Gastroesophageal sphincter (tissue), 4 donors: ENCODE data around the gene MUS81. TPM values are rescaled to one million over a fixed set of nuclear protein-coding genes. Genes with fewer than 3 reads are reported as not detected.

Source experiments
- ATAC-seq: fragments of 150-250 bp; one replicate; pipeline ENCODE4 v1.9.1; 2016; ENCODE audit warnings: mild to moderate bottlenecking, moderate library complexity
- H3K27ac ChIP-seq, 4 donors: fragments of 200-600 bp; sonication (generic) in 3 of 4; 1 replicate in 3 of 4; 2 replicates in 1 of 4; pipeline ENCODE4 v1.5.1; 2016 to 2019
- H3K27me3 ChIP-seq: fragments of 200-600 bp; sonication (generic); one replicate; pipeline ENCODE4 v1.5.1; 2019
- H3K36me3 ChIP-seq, 2 donors: fragments of 200-600 bp; sonication (generic); one replicate each; pipeline ENCODE4 v1.5.1; 2019; ENCODE audit warnings: control low read depth in 1 of 2
- H3K4me1 ChIP-seq, 3 donors: fragments of 200-600 bp; sonication (generic); 1 replicate in 2 of 3; 2 replicates in 1 of 3; pipeline ENCODE4 v1.5.1; 2016 to 2019; ENCODE audit warnings: control low read depth in 2 of 3
- H3K4me3 ChIP-seq, 2 donors: fragments of 200-600 bp; sonication (generic); one replicate each; pipeline ENCODE4 v1.5.1; 2019; ENCODE audit warnings: mild to moderate bottlenecking in 1 of 2, moderate library complexity in 1 of 2
- H3K9me3 ChIP-seq, 3 donors: fragments of 200-600 bp; sonication (generic); one replicate each; pipeline ENCODE4 v1.5.1; 2017 to 2019; ENCODE audit warnings: control low read depth in 2 of 3
- EP300 ChIP-seq: sonication (generic); formaldehyde crosslinking; IDR thresholded peaks from one replicate; pipeline ENCODE4 v1.6.1; 2017; ENCODE audit warnings: antibody characterized with exemption, mild to moderate bottlenecking
- POLR2A ChIP-seq, 2 donors: fragments of 450-650 bp; IDR thresholded peaks; one replicate each; pipeline ENCODE4 v1.6.1; 2017; ENCODE audit warnings: antibody characterized with exemption in 2 of 2, mild to moderate bottlenecking in 2 of 2, moderate library complexity in 1 of 2
- POLR2AphosphoS5 ChIP-seq: sonication (generic); formaldehyde crosslinking; IDR thresholded peaks from one replicate; pipeline ENCODE4 v1.6.1; 2017; ENCODE audit warnings: antibody characterized with exemption
- WGBS, 2 donors: methylation state at CpG; one replicate each; pipeline ENCODE4 v1.1.5; 2018; ENCODE audit warnings: low coverage in 1 of 2; 5-methylcytosine and 5-hydroxymethylcytosine counted together
- total RNA-seq, 4 donors: library from RNA; depleted of rRNA; stranded (reverse); fragments of >200 nt; gene quantifications; one replicate each; pipeline ENCODE4 v1.1.0, GENCODE V29; 2016
- TF ChIP-seq, protein P1 (sequence below), 4 experiments: fragments of 200-600 bp in 2 of 4; fragments of 450-650 bp in 2 of 4; sonication (generic) in 1 of 4; IDR thresholded peaks; one replicate each; pipeline ENCODE4 v1.5.1; 2017 to 2019; ENCODE audit warnings: antibody characterized with exemption in 4 of 4, mild to moderate bottlenecking in 2 of 4, moderate library complexity in 2 of 4

MUS81 gene
- total RNA-seq, 4 donors from 2014 or later = 37.2 to 71.7 (median 60.8) TPM

DNA sequence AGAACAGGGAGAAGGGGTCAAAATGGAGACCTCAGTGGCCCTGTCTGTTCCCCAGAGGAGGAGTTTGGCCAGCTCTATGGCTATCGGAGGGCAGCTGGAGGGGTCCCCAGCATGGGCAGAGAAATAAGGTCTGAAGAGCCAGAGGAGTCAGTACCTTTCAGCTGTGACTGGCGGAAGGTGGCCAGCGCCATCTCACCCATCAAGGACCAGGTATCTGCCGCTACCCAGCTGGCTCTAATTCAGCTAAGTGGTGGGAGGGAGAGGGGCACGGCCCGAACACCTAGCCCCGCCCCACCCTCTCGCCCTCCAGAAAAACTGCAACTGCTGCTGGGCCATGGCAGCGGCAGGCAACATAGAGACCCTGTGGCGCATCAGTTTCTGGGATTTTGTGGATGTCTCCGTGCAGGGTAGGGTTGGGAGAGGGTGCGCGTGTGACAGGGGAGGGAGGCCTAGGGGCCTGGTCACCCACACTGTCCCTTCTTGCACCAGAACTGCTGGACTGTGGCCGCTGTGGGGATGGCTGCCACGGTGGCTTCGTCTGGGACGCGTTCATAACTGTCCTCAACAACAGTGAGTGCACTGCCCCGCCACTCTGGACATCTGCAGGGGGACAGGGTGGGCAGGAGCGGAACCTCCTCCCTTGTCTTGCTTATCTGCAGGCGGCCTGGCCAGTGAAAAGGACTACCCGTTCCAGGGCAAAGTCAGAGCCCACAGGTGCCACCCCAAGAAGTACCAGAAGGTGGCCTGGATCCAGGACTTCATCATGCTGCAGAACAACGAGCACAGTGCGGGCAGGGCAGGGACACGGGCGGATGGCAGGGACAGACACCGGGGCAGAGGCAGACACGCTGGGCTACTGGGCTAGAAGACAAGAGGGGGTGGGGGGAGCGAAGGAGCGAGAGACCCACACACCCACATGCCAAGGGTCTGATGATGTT lies 22.2 kb downstream of the MUS81 start:
- H3K9me3 ChIP-seq = no peaks in the 10 kb centered on the region
- H3K36me3 ChIP-seq = peaks cover 0 to 49% of the 10 kb centered on the region in 2 donors
- H3K27me3 ChIP-seq = no peaks in the 10 kb centered on the region
- peaks cover 0 to 25% (median 10%) of the 10 kb centered on the region in 3 donors for H3K4me1 ChIP-seq
- H3K4me3 ChIP-seq = no peak overlapping the region
- TF ChIP-seq POLR2A (IDR thresholded peaks at IDR 0.05) = no peak
- TF ChIP-seq, protein P1, sequence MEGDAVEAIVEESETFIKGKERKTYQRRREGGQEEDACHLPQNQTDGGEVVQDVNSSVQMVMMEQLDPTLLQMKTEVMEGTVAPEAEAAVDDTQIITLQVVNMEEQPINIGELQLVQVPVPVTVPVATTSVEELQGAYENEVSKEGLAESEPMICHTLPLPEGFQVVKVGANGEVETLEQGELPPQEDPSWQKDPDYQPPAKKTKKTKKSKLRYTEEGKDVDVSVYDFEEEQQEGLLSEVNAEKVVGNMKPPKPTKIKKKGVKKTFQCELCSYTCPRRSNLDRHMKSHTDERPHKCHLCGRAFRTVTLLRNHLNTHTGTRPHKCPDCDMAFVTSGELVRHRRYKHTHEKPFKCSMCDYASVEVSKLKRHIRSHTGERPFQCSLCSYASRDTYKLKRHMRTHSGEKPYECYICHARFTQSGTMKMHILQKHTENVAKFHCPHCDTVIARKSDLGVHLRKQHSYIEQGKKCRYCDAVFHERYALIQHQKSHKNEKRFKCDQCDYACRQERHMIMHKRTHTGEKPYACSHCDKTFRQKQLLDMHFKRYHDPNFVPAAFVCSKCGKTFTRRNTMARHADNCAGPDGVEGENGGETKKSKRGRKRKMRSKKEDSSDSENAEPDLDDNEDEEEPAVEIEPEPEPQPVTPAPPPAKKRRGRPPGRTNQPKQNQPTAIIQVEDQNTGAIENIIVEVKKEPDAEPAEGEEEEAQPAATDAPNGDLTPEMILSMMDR (IDR thresholded peaks at IDR 0.05) = no peak
- no peak for TF ChIP-seq POLR2AphosphoS5
- TF ChIP-seq EP300 = no peak
- 93% methylated on average over 5 to 8 of the region's 30 CpGs for WGBS, 2 donors
- no peak for ATAC-seq
- no peak overlapping the region for H3K27ac ChIP-seq

DNA sequence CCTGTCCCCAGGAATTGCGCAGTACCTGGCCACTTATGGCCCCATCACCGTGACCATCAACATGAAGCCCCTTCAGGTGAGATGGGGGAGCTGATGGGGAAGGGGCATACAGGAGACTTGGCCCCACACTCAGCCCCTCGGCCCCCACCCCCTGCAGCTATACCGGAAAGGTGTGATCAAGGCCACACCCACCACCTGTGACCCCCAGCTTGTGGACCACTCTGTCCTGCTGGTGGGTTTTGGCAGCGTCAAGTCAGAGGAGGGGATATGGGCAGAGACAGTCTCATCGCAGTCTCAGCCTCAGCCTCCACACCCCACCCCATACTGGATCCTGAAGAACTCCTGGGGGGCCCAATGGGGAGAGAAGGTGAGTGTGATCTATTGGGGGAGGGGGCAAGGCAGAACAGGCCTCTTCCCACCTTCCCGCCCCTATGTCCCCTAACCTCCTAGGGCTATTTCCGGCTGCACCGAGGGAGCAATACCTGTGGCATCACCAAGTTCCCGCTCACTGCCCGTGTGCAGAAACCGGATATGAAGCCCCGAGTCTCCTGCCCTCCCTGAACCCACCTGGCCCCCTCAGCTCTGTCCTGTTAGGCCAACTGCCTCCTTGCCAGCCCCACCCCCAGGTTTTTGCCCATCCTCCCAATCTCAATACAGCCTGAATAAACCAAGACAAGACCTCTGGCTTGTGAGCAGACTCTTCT lies 23.0 kb downstream of the MUS81 start:
- H3K4me1 ChIP-seq = peaks cover 0 to 33% (median 14%) of the 10 kb centered on the region in 3 donors
- 86 to 90% methylated on average over 4 to 8 of the region's 13 CpGs for WGBS, 2 donors
- H3K27ac ChIP-seq = no peak overlapping the region
- H3K9me3 ChIP-seq = no peaks in the 10 kb centered on the region
- H3K4me3 ChIP-seq = no peak overlapping the region
- no peaks in the 10 kb centered on the region for H3K27me3 ChIP-seq
- TF ChIP-seq POLR2A (IDR thresholded peaks at IDR 0.05) (no peak), EP300 (no peak), POLR2AphosphoS5 (no peak)
- TF ChIP-seq, protein P1 (IDR thresholded peaks at IDR 0.05) = no peak
- peaks cover 0 to 49% of the 10 kb centered on the region in 2 donors for H3K36me3 ChIP-seq
- no peak for ATAC-seq

- ATAC-seq = no peak
- WGBS, 2 donors = 40 to 85% methylated on average over 1 to 18 of the region's 28 CpGs
- no peak overlapping the region for H3K4me3 ChIP-seq
- no peaks in the 10 kb centered on the region for H3K27me3 ChIP-seq
- no peaks in the 10 kb centered on the region for H3K9me3 ChIP-seq
- H3K4me1 ChIP-seq = peaks cover 0 to 39% (median 14%) of the 10 kb centered on the region in 3 donors
- H3K27ac ChIP-seq = peak overlapping the region in 3 of 4 donors; percentile 16 to 65 (median 64)
- TF ChIP-seq, protein P1 (IDR thresholded peaks at IDR 0.05) = no peak
- TF ChIP-seq POLR2A (IDR thresholded peaks at IDR 0.05) (no peak), POLR2AphosphoS5 (no peak), EP300 (no peak)
- peaks cover 0 to 49% of the 10 kb centered on the region in 2 donors for H3K36me3 ChIP-seq
These were observed 23.8 kb downstream of the MUS81 start for GRCh38 chr11:65883786-65884715.

DNA sequence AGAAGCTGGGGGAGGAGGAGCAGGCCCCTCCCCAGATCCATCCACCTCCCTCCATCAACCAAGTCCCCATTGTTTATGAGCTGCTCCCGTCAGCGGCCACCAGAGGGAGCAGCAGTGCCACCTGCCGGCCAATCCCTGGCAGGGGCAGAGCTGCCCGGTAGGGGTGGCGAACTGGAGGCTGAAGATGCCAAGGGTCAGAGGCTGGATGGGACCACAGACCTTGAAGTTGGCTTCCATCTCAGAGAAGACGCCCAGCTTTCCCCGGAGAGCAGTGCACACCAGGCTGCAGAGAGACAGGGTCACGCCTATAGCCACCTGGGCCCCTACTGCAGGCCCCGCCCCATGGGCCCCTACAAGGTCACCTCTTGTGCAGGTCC lies 24.5 kb downstream of the MUS81 start:
- H3K27me3 ChIP-seq = no peaks in the 10 kb centered on the region
- peaks cover 0 to 49% of the 10 kb centered on the region in 2 donors for H3K36me3 ChIP-seq
- H3K4me3 ChIP-seq = no peak overlapping the region
- WGBS, 2 donors = no CpG with 5 or more reads among the region's 9 CpGs
- peak; percentile 15 for ATAC-seq
- TF ChIP-seq POLR2A (IDR thresholded peaks at IDR 0.05) (no peak), EP300 (no peak), POLR2AphosphoS5 (peak; percentile 55)
- TF ChIP-seq, protein P1 (IDR thresholded peaks at IDR 0.05) = peak in 3 of 4 experiments; percentile 99 to 100 (median 99)
- peak overlapping the region in 3 of 4 donors; percentile 20 to 65 (median 64) for H3K27ac ChIP-seq
- peaks cover 0 to 46% (median 20%) of the 10 kb centered on the region in 3 donors for H3K4me1 ChIP-seq
- H3K9me3 ChIP-seq = no peaks in the 10 kb centered on the region
